HG03520 (cell line): Measurements from ENCODE around the gene GSK3B.
A peak's percentile ranks its signal among the peaks of the same experiment; 100 is the strongest.
"Not testable (repeated sequence)": the region's sequence is repeated elsewhere in the genome, so short reads cannot be mapped to it uniquely, and the experiment has no call there.

Source experiments
- ATAC-seq: cut with Tn5 transposase; IDR thresholded peaks from one replicate; pipeline ENCODE4 v1.9.1; 2021; ENCODE audit warnings: mild to moderate bottlenecking, moderate library complexity; ENCODE audit not compliant: unreplicated experiment

Gene GSK3B

GRCh38 chr3:120057626-120058025 is 36.6 kb downstream of the GSK3B start:
- no peak for ATAC-seq

GRCh38 chr3:120057029-120057428 is 37.2 kb downstream of the GSK3B start:
- ATAC-seq = no peak

- not testable (repeated sequence) for ATAC-seq
Measured at GRCh38 chr3:120053647-120054046, 40.6 kb downstream of the GSK3B start.

- ATAC-seq = peak; percentile 42
Measured at GRCh38 chr3:120052677-120053076, 41.6 kb downstream of the GSK3B start.

DNA sequence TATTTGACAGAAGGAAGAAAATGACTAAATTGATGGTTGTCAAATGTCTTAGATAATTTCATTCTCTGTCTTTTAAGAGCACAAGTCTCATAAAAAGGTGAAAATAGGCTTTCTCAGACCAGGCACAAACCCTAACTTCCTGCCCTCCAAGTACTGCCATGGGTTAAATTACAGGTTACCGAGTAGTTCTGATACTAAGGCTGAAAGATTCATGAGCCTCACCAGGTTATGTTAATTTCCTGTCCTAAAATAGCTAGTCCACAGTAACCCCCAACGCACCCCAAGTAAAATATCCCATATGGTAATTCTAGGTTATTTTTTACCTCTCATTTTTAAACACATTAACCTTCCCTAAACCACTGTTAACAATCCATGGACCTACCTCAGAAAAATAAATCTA is 42.0 kb downstream of the GSK3B start:
- peak; percentile 65 for ATAC-seq

- ATAC-seq = not testable (repeated sequence)
Measured at GRCh38 chr3:120051570-120051969, 42.7 kb downstream of the GSK3B start.

DNA sequence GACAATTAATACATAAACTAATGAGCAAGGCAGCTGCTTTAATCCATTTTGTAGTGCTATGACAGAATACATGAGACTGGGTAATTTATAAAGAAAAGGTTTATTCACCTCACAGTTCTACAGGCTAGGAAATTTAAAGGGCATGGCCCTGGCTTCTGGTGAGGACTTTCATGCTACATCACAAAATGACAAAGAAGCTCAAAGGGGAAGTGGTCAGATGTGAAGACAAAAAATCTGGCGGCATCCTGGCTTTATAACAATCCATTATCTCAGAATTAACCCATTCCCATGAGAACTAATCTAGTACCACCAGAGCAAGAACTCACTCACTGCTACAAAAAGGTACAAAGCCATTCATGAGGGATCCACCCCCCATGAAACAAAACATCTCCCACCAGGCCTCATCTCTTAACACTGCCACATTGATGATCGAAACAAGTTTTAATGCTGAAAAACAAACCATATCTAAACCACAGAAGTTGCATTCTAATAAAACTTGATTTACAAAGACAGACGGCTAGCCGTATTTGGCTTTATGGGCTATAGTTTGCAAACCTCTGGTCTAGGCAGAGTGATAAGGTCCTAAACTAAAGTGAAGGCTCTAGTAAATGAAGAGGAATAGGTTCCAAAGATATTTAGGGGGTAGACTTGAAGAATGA is 44.2 kb downstream of the GSK3B start:
- ATAC-seq = no peak

GRCh38 chr3:120049072-120049471 is 45.2 kb downstream of the GSK3B start:
- no peak for ATAC-seq

GRCh38 chr3:120048355-120049041 is 45.7 kb downstream of the GSK3B start:
- ATAC-seq = no peak

DNA sequence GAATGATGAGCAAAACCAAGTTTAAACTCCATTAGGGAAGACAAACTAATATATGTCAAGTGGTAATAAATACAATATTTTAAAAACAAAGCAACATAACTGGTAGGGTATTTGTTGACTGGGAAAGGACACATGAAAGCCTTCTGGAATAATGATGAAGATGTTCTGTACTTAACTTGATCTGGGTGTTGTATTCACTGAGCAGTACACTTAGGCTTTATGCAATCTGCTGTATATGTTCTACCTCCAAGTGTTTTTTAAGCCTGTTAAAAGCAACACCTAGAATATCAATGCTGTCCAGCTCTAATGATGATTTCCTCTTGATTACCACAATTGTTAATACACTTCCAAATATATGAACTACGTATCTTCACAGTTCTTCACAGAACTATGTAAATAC is 46.6 kb downstream of the GSK3B start:
- ATAC-seq = no peak

DNA sequence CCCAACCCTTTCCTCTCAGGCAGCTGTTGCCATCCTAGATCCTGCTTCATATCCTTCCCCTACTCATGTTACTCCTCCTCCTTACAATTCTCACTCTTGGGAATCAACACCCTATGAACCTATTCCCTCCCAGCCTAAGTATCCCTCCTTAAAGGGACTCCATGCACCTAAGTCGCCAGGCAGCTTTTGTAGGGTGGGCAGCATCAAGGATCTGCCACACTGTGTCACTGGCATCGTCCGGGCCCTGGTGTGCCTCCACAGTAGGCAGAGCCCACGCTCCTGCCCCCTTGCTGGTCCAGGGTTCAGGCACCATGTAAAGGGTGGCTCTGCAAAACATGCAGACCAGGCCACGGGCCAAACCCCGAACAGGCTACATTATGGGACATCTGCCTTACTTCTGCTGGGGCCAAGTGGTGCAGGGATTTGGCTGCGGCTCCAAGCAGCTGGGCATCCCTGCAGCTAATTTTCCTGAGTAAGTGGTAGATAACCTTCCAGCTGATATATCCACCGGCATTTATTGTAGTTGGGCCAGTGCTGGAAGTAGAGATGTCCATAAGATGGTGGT is 53.4 kb downstream of the GSK3B start:
- no peak for ATAC-seq

DNA sequence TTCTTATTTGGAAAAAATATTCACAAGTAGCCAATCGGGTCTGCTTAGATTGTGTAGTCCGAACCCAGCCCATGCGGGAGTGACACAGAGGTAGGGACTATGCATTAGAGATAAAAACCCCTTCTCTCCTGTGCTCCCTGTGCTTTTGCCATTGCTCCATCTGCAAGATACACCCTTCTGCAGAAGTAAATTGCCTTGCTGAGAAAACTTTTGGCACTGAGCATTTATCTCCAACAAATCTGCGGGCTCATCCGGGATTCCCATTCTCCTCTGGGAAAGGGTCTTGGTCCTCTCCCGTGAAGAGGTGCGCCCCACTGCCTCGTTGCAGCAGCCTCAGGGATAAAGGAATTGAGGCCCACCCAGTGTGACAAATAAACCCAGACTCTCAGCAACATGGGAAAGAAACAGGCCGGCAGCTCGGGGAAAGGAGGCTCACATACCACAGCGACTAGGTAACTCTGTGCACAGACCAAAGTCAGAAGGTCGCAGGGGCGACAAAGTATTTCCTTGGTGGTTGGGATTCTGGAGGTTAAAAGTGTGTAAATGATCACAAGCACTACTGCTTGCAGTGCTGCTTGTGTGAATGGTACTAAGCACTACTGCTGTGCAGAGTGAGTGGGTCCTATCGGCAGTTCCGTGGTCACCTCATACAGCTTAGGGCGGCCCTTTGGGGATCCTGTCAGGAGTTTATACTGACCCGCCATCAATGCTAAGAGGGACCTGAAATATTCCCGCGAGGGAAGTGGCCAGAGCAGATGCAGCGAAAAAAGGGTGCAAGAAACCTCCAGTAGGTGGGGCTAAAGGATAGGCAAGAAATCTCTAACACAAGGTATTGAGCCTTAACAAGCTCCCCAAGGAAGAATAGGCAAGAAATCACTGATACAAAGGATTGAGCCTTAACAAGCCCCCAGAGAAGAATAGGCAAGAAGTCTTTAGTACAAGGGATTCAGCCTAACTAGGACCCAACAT is 54.3 kb downstream of the GSK3B start:
- ATAC-seq = no peak

GRCh38 chr3:120033596-120033995 is 60.7 kb downstream of the GSK3B start:
- no peak for ATAC-seq

- ATAC-seq = no peak
Measured at GRCh38 chr3:120031561-120031960, 62.7 kb downstream of the GSK3B start.

GRCh38 chr3:120029749-120030148 is 64.5 kb downstream of the GSK3B start:
- no peak for ATAC-seq

DNA sequence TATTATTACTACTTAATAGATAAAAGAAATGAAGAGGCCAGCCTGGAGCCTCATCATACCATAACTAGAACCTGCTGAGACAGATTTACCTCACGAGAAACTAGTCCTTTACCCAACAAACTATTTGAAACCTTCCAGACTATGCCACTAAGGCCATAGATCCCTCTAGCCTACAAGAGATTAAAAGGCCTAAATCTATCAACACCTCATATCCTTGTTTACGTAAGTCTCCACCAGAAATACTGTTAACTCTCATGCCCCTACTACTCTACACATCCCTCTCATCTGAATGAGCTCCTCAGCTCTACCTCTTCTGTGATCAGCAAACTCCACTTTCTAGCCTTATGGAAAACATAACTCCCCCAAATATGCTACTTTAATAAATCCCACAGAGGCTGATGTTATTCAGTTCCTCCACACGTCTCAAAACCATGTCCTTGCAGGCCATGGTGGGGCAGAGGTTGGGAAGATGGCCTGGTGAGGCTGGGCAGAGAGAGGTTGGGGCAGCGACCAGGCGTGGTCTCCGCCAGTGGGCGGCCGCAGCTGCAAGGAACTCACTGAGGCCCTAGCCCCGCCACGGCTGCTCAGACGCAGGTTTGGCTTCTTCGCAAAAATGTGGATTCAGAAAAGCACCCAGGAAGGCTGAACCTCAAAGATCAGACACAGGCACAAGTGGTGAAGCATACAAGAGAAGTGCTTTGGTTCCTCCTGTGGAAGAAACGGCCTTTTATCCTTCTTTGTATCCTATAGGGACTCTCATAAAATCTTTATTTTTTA is 65.8 kb downstream of the GSK3B start:
- no peak for ATAC-seq

- ATAC-seq = no peak
Measured at GRCh38 chr3:120027226-120027625, 67.0 kb downstream of the GSK3B start.

DNA sequence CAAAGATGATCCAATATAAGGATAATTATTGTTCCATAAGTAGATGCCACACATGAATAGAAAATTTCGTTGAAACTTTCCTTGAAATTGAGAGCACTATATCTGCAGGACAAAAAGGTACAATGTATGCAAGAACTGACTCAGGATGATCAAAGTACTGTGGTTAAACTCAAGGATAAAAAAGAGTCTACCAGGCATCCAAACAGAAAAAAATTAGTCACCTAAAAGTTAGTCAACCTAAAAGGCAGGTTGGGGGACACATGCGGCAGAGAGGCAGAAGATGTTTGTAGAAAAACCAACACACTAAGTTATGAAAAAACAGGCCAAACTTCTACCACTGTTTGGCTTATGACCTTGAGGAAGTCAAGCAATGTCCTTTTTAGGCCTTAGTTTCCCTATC is 68.7 kb downstream of the GSK3B start:
- no peak for ATAC-seq

DNA sequence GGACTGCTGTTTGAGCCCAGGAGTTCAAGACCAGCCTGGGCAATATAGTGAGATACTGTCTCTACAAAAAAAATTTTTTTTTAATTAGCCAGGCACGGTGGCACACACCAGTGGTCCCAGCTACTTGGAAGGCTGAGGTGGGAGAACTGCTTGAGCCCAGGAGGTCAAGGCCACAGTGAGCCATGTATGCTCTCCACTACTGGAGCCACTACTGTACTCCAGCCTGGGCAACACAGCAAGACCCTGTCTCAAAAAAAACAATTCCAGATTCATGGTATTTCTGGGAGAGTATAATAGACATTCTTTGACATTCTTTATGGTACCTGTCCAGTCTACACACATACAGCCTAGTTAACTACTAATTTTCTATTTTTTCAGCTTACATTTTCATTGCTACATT is 70.1 kb downstream of the GSK3B start:
- ATAC-seq = no peak

- no peak for ATAC-seq
Measured at GRCh38 chr3:120022729-120023128, 71.5 kb downstream of the GSK3B start.
